GM12872 (cell line): ENCODE results near the gene GAB3.

ENCODE experiments used
- CTCF ChIP-seq: IDR thresholded peaks from 3 replicates; pipeline ENCODE4 v1.5.1; 2011; ENCODE audit warnings: low read depth, mild to moderate bottlenecking, low read length, moderate library complexity; ENCODE audit not compliant: insufficient read depth

Gene GAB3

GRCh38 chrX:154732421-154733065 lies 18.3 kb downstream of the GAB3 start:
- TF ChIP-seq CTCF = no peak

GRCh38 chrX:154731881-154732280 lies 19.0 kb downstream of the GAB3 start:
- no peak for TF ChIP-seq CTCF

- TF ChIP-seq CTCF = no peak
Observed at GRCh38 chrX:154731184-154731583, 19.7 kb downstream of the GAB3 start.

GRCh38 chrX:154730253-154730891 lies 20.5 kb downstream of the GAB3 start:
- TF ChIP-seq CTCF = no peak

- no peak for TF ChIP-seq CTCF
Observed at GRCh38 chrX:154729439-154729838, 21.4 kb downstream of the GAB3 start.

- TF ChIP-seq CTCF = no peak
Observed at GRCh38 chrX:154728431-154729190, 22.3 kb downstream of the GAB3 start.

- TF ChIP-seq CTCF = no peak
Observed at GRCh38 chrX:154727871-154728270, 23.0 kb downstream of the GAB3 start.
